Measurements from ENCODE around the gene ZNF792. TPM values are rescaled to one million over a fixed set of nuclear protein-coding genes. Genes with fewer than 3 reads are reported as not detected.
"Not testable (repeated sequence)": the region's sequence is repeated elsewhere in the genome, so short reads cannot be mapped to it uniquely, and the experiment has no call there.

ZNF792 gene
- total RNA-seq (2014; rRNA removed; shearing (Covaris generic)): 2.5 and 2.6 TPM in 2 replicates
- polyA plus RNA-seq (2015; cell fraction: cytosol; rRNA removed): 0.79 and 1.2 TPM in 2 replicates
- polyA plus RNA-seq (2015; cell fraction: nucleus; rRNA removed): 1.3 and 2.2 TPM in 2 replicates

- in situ Hi-C loops (cut with HindIII; ENCODE audit: low pct_unique_long_range_greater_than_20kb, low sequenced_read_pairs): no loop called here
- DNase-seq (ENCODE audit: low read depth, low spot score): peak; percentile 42
Observed at GRCh38 chr19:34963573-34964406, at the start of gene ZNF792. Gene ZNF792 (minus strand): TSS chr19:34964229. CDS start chr19:34963662, 567 bp downstream.

GRCh38 chr19:35013041-35013819 is 49.2 kb upstream of the ZNF792 start:
- in situ Hi-C loops (cut with HindIII; ENCODE audit: low pct_unique_long_range_greater_than_20kb, low sequenced_read_pairs): no loop called here

GRCh38 chr19:35011737-35012682 is 48.0 kb upstream of the ZNF792 start:
- DNase-seq (ENCODE audit: low read depth, low spot score): no peak
- in situ Hi-C loops (cut with HindIII; ENCODE audit: low pct_unique_long_range_greater_than_20kb, low sequenced_read_pairs): no loop called here

More at GRCh38 chr19:35013041-35013819, 49.2 kb upstream of the ZNF792 start:
- peak; percentile 56 for DNase-seq (ENCODE audit: low read depth, low spot score)

DNA sequence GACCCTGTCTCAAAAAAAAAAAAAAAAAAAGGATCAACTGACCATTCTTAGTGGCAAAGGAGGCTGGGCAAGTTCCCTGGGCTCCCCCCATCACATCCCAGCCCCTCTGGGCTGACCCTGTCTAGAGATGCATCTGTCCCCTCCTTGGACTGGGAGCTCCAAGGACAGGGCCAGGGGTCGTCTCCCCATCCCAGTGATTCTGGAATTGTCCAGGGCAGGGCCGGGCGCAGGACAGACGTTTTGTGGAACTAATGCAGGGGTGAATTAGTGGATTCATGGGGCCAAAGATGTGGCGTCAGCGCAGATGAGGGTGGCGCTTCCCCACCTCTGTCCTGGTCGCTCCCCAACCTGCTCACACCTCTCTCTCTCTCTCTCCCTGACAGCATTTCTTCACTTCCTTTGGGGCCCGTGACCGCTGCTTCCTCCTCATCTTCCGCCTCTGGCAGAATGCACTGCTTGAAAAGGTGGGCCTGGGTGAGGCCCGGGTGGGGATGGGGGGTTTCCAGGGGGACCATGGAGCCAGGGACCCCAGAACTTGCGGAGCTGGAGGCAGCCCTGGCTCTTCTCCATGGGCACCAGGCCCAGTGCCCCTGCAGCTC is 47.2 kb upstream of the ZNF792 start:
- in situ Hi-C loops (cut with HindIII; ENCODE audit: low pct_unique_long_range_greater_than_20kb, low sequenced_read_pairs): no loop called here
- no peak for DNase-seq (ENCODE audit: low read depth, low spot score)

GRCh38 chr19:35009424-35010415 is 45.7 kb upstream of the ZNF792 start:
- in situ Hi-C loops (cut with HindIII; ENCODE audit: low pct_unique_long_range_greater_than_20kb, low sequenced_read_pairs): no loop called here
- no peak for DNase-seq (ENCODE audit: low read depth, low spot score)

GRCh38 chr19:35008891-35009341 is 44.9 kb upstream of the ZNF792 start:
- DNase-seq (ENCODE audit: low read depth, low spot score): no peak
- in situ Hi-C loops (cut with HindIII; ENCODE audit: low pct_unique_long_range_greater_than_20kb, low sequenced_read_pairs): no loop called here

DNA sequence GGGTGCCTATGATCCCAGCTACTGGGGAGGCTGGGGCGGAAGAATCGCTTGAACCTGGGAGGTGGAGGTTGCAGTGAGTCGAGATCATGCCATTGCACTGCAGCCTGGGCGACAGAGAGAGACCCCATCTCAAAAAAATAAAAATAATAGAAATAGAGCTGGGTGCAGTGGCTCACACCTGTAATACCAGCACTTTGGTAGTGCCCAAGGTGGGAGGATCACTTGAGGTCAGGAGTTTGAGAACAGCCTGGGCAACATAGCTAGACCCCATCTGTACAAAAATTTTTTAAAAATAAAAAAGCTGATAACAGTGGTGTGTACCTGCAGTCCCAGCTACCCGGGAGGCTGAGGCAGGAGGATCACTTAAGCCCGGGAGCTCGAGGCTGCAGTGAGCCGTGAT is 43.4 kb upstream of the ZNF792 start:
- in situ Hi-C loops (cut with HindIII; ENCODE audit: low pct_unique_long_range_greater_than_20kb, low sequenced_read_pairs); DNase-seq (ENCODE audit: low read depth, low spot score): not testable (repeated sequence)

DNA sequence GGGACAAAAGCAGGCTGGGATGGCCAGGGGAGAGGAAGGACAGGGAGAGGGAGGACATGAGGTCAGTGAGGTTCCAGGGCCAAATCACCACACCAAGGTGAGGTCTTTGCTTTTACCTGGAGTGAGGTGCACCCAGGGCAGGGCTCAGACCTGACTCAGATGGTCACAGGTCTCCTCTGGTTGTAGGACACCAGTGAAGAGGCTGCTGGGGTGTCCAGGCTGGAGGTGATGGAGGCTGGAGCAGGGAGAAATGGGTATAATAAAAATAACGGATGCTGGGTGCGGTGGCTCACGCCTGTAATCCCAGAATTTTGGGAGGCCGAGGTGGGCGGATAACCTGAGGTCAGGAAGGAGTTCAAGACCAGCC is 43.0 kb upstream of the ZNF792 start:
- in situ Hi-C loops (cut with HindIII; ENCODE audit: low pct_unique_long_range_greater_than_20kb, low sequenced_read_pairs): no loop called here
- no peak for DNase-seq (ENCODE audit: low read depth, low spot score)

- in situ Hi-C loops (cut with HindIII; ENCODE audit: low pct_unique_long_range_greater_than_20kb, low sequenced_read_pairs): no loop called here
- DNase-seq (ENCODE audit: low read depth, low spot score): no peak
Observed at GRCh38 chr19:35006342-35006998, 42.4 kb upstream of the ZNF792 start.

GRCh38 chr19:35006007-35006341 is 41.9 kb upstream of the ZNF792 start:
- DNase-seq (ENCODE audit: low read depth, low spot score); in situ Hi-C loops (cut with HindIII; ENCODE audit: low pct_unique_long_range_greater_than_20kb, low sequenced_read_pairs): not testable (repeated sequence)

GRCh38 chr19:35005256-35005977 is 41.4 kb upstream of the ZNF792 start:
- in situ Hi-C loops (cut with HindIII; ENCODE audit: low pct_unique_long_range_greater_than_20kb, low sequenced_read_pairs): no loop called here

DNA sequence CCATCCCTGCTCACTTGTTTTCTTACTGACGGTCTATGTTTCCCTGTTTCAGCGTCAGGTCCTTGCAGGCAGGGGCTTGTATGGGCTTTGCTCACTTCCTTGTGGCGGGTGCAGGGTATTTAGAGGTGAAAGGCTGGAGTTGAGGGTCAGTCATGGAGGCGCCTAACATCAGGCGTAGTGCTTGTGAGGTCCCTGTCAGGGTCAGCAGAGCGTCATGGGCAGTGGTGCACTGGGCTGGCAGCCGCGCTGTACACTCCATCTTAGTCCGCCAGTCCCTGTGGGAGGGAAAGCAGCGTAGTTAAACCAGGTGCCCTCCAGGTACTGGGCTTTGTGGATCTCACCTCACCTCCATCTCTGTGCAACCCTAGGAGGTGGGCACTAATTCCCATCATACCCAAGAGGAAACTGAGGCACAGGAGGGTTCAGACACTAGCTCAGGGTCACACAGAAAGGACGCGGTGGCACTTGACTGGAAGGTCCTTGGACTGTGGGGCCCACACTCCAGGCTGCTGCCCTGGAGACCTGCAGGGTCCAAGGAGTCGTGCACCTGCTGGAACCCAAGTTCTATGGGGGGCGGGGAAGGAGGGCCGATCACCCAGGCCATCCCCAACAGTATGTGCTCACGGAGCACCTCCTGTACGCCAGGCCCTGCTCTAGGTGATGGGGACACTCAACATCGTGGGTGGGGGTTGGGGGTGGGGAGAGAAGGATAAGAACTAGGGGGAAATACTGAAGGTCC is 40.7 kb upstream of the ZNF792 start:
- no peak for DNase-seq (ENCODE audit: low read depth, low spot score)
- in situ Hi-C loops (cut with HindIII; ENCODE audit: low pct_unique_long_range_greater_than_20kb, low sequenced_read_pairs): no loop called here

More at GRCh38 chr19:35005256-35005977, 41.4 kb upstream of the ZNF792 start:
- no peak for DNase-seq (ENCODE audit: low read depth, low spot score)

GRCh38 chr19:35002037-35002535 is 38.1 kb upstream of the ZNF792 start:
- in situ Hi-C loops (cut with HindIII; ENCODE audit: low pct_unique_long_range_greater_than_20kb, low sequenced_read_pairs): no loop called here
- DNase-seq (ENCODE audit: low read depth, low spot score): no peak
